ENCODE measurements around the gene LILRB4. TPM values are rescaled to one million over a fixed set of nuclear protein-coding genes. Genes with fewer than 3 reads are reported as not detected.
"Not testable (repeated sequence)": the region's sequence is repeated elsewhere in the genome, so short reads cannot be mapped to it uniquely, and the experiment has no call there.

Gene LILRB4
- total RNA-seq = 0.81 TPM

DNA sequence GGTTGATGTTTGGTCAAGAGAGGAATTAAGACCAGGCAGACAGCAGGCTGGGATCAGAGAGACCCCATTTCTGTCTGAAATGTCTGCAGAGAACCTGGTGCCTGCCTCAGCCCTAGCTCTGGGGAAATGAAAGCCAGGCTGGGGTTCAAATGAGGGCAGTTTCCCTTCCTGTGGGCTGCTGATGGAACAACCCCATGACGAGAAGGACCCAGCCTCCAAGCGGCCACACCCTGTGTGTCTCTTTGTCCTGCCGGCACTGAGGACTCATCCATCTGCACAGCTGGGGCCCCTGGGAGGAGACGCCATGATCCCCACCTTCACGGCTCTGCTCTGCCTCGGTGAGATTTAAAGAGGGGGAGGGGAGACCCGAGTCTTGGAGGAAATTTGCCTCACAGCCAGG lies at the start of gene LILRB4:
Gene LILRB4, plus strand, starts transcription at position 256 of the 400 bp plus-strand sequence. Its CDS starts 49 bp downstream, at position 305.
- no peak for DNase-seq (ENCODE audit: low read depth in 2 of 3, low spot score in 2 of 3)

DNA sequence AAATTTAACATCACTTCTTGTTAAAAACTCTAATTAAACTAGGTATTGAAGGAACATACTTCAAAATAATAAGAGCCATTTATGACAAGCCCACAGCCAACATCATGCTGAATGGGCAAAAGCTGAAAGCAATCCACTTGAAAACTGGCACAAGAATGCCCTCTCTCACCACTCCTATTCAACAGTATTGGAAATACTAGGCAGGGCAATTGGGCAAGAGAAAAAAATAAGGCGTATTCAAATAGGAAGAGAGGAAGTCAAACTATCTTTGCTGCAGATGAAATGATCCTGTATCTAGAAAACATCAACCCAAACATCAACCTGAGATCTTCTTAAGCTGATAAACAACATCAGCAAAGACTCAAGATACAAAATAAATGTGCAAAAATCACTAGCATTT lies 48.1 kb upstream of the LILRB4 start:
- DNase-seq (ENCODE audit: low read depth in 2 of 3, low spot score in 2 of 3) = no peak

DNA sequence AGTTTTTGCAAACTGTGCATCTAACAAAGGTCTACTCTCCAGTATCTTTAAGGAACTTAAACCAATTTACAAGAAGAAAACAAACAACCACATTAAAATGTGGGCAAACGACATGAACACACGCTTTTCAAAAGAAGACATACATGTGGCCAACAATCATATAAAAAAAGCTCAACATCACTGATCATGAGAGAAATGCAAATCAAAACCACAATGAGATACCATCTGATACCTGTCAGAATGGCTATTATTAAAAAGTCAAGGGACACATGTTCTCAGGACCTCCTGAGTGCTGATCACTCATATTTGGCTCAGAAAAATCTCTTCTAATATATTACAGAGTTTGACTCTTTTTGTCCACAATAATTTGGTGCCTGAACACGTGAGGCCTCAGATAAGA lies 46.7 kb upstream of the LILRB4 start:
- no peak for DNase-seq (ENCODE audit: low read depth in 2 of 3, low spot score in 2 of 3)

DNA sequence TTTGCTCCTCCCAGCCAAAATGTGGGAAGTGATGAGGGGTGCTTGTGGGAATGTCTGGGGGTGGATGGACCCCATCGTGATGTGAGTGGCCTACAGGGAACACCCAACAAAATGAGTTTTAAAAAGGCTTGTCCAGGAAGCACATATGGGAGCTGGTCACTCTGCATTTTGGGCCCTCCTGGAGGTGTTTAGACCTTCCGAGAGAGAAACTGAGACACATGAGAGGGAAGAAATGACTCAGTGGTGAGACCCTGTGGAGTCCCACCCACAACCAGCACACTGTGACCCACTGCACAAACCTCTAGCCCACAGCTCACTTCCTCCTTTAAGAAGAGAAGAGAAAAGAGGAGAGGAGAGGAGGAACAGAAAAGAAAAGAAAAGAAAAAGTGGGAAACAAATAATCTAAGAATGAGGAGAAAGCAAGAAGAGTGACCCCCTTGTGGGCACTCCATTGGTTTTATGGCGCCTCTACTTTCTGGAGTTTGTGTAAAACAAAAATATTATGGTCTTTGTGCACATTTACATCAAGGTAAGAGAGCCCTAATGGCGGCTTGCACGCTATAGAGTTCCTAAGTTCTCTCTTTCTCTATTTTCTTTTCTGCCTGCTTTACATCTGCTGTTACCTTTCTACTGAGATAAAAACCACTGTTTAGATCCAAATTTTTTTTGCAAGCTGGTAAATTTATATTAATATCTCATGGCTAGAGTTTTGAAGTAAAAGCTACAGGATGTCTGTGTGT lies 45.8 kb upstream of the LILRB4 start:
- no peak for DNase-seq (ENCODE audit: low read depth in 2 of 3, low spot score in 2 of 3)

DNA sequence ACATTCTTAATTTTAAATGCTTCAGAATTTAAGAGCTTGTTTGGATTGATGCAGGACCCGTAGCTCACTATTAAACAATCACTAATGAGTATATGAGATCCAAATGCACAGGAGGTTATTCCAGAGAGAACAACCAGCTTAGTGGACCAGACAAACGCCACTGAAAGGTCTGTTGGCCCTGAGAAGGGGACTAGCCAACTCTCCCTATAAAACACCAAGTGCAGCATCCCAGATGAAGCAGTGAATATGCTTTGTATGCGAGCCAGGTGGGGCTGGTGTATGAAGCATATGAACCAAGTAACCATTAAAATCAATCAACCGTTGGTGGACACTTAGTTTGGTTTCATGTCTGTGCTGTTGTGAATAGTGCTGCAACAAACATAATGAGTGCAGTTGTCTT lies 42.3 kb upstream of the LILRB4 start:
- no peak for DNase-seq (ENCODE audit: low read depth in 2 of 3, low spot score in 2 of 3)

DNA sequence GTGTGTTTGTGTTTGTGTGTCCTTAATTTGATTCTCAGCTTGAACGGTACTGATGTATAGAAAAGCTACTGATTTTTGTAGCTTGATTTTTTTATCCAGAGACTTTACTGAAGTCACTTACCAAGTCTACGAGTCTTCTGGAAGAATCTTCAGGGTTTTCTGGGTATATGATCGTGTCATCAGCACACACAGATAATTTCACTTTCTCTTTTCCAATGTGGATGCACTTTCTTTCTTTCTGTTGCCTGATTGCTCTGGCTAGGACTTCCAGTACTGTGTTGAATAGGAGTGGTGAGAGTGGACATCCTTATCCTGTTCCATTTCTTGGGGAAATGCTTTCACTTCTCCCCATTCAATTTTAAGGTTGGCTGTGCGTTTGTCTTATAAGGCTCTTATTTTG lies 40.4 kb upstream of the LILRB4 start:
- no peak for DNase-seq (ENCODE audit: low read depth in 2 of 3, low spot score in 2 of 3)

DNA sequence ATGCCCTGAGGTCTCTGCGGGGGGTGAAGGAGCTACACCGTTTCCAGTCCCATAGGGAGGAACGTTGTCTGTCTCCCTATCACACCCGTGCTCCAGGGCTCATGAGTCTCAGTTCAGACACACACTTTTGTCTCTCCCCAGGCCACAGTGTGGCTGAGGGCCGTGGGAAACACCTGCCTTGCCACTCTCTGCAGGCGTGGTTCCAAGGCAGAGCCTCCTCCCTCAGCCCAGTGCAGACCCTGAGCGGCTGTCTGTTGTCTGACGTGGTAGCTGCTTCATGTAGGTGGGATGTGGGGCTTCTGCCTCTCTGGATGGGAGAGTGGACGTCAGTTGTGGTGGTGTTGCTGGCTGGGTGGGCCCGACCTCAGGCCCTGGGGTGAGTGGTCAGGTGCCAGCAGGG lies 38.6 kb upstream of the LILRB4 start:
- peak in 1 of 3 donors; percentile 13 for DNase-seq (ENCODE audit: low read depth in 2 of 3, low spot score in 2 of 3)

DNA sequence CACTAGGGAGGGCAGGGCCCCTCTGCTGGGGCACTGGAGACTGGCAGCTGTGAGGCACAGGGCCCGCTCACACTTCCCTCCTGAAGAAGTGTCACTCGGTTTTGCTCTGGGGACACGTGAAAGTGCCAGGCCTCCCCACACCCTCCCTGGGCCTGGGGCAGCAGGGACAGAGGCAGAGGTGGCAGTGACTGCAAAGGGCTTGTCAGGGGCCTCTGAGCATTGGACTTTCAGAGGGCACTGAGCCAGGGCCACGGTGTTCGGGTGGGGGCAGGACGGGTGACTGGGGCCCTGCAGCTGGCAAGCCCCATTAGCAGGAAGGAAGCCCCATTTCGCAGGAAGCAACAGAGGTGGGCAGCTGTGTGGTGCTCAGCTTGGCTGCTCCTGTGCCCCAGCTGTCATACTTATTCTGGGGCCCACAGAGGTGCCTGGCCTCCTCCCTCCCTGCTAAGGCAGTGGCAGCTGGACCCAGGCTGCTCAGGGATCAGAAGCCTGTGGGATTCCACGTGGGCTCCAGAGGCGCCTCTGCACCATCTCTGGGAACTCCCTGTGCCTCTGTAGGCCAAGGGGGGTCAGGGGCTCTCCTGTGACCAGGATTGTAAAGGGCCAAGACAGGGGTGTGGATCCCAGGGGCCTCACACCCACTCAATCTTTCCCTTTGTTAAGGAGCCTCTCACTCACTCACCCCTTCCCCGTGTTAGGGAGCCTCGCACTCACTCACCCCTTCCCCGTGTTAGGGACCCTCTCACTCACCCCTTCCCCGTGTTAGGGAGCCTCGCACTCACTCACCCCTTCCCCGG lies 37.7 kb upstream of the LILRB4 start:
- peak in 1 of 3 donors; percentile 40 for DNase-seq (ENCODE audit: low read depth in 2 of 3, low spot score in 2 of 3)

DNA sequence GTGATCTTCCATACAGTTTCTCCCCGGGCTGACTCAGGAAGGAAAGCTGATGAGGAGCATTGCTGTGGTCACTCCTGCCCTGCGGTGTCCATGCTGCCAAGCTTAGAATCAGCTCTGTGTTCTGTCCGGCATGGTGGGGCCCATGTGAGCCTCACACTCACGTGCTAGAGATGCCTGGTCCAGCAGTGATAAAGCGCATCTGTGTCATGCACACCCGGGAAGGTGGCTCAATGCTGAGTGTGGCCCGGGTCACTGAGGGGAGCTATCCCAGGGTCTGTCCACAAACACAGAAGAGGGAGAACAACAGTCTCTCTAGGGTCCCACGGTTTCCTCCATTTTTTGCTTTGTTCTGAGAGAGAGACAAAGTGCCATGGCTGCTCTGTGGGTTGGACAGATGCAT lies 36.0 kb upstream of the LILRB4 start:
- DNase-seq (ENCODE audit: low read depth in 2 of 3, low spot score in 2 of 3) = no peak

DNA sequence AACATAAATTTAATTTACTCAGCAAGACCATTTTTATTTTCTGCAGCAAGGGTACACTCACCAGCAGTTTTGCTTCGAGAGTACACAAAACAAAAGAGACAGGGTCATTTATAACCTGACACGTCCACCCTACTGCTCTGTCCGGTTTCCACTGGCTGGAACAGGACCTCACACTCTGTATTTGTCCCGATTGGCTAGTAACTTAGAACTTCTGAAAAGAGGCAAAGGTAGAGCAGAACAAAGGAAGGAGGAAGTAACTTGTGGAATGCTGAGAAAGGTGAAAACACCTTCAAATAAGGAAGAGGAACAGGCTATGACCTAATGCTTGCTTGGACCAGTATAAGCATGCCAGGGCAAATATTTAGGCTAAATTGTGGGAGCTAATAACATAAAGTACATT lies 34.9 kb upstream of the LILRB4 start:
- DNase-seq (ENCODE audit: low read depth in 2 of 3, low spot score in 2 of 3) = not testable (repeated sequence)

DNA sequence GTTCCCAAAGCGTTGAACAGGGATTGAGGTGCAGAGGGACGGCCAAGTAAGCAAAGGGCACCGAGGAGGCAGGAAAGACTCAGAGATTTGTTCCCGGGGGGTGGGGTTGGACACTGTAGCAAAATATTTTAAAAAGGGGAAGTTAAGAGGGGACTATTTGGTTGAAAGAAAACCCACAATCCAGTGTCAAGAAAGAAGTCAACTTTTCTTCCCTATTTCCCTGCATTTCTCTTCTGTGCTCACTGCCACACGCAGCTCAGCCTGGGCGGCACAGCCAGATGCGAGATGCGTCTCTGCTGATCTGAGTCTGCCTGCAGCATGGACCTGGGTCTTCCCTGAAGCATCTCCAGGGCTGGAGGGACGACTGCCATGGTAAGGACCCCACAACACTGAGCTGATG lies 32.5 kb upstream of the LILRB4 start, which contains the start of gene LILRB1:
Gene LILRB1, plus strand, starts transcription at position 223 of the 400 bp plus-strand sequence. CDS start 590 bp downstream, outside the sequence.
- peak in 2 of 3 donors; percentile 23 to 68 for DNase-seq (ENCODE audit: low read depth in 2 of 3, low spot score in 2 of 3)

DNA sequence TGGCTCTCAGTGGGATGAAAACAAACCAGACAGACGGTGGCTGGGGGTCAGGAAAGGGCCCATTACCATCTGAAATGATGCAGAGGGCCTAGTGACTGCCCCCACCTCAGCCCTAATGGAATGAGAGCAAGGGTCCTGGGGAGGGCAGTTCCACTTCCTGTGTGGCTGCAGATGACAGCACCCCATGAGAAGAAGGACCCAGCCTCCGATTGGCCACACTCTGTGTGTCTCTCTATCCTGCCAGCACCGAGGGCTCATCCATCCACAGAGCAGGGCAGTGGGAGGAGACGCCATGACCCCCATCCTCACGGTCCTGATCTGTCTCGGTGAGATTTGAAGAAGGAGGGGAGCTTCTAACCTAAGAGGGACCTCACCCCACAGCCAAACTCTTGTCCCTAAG lies 32.0 kb upstream of the LILRB4 start:
- DNase-seq (ENCODE audit: low read depth in 2 of 3, low spot score in 2 of 3) = no peak

DNA sequence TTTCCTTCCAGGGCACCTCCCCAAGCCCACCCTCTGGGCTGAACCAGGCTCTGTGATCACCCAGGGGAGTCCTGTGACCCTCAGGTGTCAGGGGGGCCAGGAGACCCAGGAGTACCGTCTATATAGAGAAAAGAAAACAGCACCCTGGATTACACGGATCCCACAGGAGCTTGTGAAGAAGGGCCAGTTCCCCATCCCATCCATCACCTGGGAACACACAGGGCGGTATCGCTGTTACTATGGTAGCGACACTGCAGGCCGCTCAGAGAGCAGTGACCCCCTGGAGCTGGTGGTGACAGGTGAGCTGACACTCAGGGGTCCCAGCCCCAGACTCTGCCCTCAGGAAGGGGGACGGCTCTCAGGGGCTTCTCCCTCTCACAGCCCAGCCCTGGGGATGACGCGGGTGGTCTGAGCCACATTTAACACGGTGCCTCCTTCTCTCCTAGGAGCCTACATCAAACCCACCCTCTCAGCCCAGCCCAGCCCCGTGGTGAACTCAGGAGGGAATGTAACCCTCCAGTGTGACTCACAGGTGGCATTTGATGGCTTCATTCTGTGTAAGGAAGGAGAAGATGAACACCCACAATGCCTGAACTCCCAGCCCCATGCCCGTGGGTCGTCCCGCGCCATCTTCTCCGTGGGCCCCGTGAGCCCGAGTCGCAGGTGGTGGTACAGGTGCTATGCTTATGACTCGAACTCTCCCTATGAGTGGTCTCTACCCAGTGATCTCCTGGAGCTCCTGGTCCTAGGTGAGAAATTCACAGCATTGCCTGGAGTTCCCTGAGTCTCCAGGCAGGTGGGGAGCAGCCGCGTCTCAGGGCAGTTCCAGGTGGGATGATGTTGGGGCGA lies 31.1 kb upstream of the LILRB4 start:
- not testable (repeated sequence) for DNase-seq (ENCODE audit: low read depth in 2 of 3, low spot score in 2 of 3)

DNA sequence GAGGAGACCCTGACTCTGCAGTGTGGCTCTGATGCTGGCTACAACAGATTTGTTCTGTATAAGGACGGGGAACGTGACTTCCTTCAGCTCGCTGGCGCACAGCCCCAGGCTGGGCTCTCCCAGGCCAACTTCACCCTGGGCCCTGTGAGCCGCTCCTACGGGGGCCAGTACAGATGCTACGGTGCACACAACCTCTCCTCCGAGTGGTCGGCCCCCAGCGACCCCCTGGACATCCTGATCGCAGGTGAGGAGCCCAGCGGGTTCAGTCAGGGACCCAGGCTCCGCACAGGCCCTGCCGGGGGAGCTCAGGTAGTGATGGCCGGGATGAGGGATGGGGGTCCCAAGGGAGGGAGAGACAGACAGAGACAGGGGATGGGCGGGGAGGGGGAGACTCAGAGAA lies 30.3 kb upstream of the LILRB4 start:
- DNase-seq (ENCODE audit: low read depth in 2 of 3, low spot score in 2 of 3) = not testable (repeated sequence)

DNA sequence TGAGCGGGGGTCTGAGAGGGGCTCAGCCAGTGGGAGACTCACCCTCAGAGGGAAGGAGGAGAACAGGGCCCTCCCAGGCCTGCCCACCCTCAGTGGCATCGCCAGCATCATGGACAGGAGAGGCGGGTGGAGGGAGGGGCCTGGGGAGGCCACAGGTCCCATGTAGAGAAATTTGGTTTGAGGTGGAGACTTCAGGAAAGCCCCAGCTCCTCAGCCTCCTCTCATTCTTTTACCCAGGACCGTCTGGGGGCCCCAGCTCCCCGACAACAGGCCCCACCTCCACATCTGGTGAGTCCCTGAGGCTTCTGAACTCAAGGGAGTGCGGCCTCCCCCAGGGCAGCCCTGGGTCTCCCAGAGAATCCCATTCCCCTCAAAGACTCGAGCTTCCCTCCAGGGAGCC lies 29.4 kb upstream of the LILRB4 start:
- no peak for DNase-seq (ENCODE audit: low read depth in 2 of 3, low spot score in 2 of 3)

DNA sequence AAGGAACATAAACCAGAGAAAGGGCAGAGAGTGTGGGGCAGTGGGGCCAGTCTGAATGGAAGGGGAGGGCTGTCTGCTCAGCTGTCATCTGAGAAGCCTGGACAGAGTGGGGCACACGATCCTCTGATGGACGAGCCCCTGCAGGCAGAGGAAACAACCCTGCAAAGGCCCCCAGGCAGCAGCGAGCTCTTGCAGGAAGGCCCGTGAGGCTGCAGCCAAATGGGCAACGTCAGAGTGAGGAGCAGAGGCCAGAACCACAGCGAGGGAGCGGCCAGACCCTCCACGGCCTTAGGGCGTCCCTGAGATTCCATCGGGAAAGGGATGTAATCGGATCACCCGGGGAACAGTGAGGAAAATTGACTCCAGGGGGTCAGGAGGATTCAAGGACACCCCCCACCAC lies 26.7 kb upstream of the LILRB4 start:
- DNase-seq (ENCODE audit: low read depth in 2 of 3, low spot score in 2 of 3) = not testable (repeated sequence)

DNA sequence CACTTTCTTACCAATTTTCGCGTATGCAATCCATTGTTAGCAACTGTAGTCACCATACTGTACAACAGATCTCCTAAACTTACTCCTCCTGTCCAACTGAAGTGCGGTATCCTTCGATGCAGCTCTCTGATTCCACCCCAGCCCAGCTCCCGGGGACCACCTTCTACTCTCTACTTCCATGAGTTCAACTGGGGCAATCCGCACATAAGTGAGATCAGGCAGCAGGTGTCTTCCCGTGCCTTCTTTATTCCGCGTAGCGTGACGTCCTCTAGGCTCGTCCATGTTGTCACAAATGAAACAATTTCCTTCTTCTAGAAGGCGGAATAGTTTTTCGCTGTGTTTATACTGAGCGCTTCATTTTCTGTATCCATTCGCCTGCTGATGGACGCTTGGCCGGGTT lies 24.1 kb upstream of the LILRB4 start:
- no peak for DNase-seq (ENCODE audit: low read depth in 2 of 3, low spot score in 2 of 3)

DNA sequence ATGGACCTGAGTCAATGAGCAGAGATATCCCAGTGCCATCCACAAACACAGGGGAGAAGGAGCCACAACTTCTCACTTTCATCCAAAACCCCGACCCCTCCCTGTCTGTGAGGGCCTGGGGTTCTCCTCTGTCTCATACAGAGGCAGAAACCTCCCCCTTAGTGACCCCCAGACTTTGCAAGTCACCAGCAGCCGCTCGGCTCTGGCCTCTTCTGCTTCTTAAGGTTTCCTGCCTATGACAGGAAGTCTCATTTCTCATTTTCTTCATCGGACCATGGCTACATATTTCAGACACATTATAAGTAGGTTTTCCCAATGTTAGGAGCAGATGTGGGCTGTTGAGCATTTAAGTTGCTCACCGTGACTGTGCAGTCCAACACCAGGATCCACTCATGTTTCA lies 19.8 kb upstream of the LILRB4 start:
- not testable (repeated sequence) for DNase-seq (ENCODE audit: low read depth in 2 of 3, low spot score in 2 of 3)

DNA sequence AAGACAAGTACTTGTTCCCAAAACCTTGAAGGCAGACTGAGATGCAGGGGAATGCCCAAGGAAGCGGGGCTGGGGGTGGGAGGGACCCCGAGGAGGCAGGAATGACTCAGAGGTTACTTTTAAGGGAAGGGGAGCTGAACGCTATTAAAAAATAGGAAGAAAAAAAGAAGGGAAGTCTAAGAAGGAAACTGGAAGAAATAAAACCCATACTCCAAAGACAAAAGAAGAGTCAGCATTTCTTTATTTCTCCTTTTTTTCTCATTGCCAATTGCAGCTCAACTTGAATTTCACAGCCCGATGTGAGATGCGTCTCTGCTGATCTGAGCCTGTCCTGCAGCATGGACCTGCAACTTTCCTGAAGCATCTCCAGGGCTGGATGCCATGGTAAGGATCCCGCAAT lies 19.2 kb upstream of the LILRB4 start:
- not testable (repeated sequence) for DNase-seq (ENCODE audit: low read depth in 2 of 3, low spot score in 2 of 3)

DNA sequence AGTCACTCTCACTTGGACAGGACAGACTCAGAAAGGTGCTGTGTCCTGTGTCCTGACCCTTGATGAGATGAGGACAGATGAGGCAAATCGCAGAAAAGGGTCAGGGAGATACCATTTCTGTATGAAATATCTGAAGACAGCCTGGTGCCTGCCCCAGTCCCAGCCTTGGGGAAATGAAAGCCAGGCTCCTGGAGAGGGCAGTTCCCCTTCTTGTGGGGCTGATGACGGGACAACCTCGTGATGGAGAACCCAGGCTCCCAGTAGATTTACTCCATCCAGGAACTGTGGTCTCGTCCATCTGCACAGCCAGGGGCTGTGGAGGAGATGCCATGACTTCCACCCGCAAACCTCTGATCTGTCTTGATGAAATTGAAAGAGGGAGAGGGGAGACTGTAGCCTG lies 18.7 kb upstream of the LILRB4 start:
- no peak for DNase-seq (ENCODE audit: low read depth in 2 of 3, low spot score in 2 of 3)

DNA sequence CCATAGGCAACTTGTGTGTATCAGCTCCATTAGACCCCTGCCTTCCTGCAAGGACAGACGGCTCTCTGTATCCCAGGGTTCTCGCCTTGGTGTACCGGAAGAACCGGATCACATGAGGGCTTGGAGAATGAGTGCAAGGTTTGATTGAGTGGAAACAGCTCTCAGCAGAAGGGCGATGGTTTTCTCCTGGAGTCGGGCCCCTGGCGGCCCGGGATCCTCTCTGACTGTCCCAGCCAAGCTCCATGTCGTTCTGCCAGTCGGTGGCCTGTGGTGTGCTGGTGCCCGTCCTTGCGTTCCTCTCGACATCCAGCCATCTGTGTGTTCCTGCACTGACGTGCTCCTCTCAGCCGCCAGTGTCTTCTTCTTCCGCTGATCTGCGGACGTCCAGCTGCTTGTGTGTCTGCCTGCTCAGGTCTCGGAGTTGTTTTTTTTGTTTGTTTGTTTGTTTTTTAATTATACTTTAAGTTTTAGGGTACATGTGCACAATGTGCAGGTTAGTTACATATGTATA lies 16.4 kb upstream of the LILRB4 start:
- no peak for DNase-seq (ENCODE audit: low read depth in 2 of 3, low spot score in 2 of 3)

All from hematopoietic multipotent progenitor cell (in vitro differentiated cells).